HG02571 (cell line): Measurements from ENCODE around the gene TANC1.

Source experiments
- ATAC-seq: cut with Tn5 transposase; IDR thresholded peaks from one replicate; pipeline ENCODE4 v1.9.1; 2021; ENCODE audit warnings: mild to moderate bottlenecking, moderate library complexity; ENCODE audit not compliant: unreplicated experiment

Gene TANC1

DNA sequence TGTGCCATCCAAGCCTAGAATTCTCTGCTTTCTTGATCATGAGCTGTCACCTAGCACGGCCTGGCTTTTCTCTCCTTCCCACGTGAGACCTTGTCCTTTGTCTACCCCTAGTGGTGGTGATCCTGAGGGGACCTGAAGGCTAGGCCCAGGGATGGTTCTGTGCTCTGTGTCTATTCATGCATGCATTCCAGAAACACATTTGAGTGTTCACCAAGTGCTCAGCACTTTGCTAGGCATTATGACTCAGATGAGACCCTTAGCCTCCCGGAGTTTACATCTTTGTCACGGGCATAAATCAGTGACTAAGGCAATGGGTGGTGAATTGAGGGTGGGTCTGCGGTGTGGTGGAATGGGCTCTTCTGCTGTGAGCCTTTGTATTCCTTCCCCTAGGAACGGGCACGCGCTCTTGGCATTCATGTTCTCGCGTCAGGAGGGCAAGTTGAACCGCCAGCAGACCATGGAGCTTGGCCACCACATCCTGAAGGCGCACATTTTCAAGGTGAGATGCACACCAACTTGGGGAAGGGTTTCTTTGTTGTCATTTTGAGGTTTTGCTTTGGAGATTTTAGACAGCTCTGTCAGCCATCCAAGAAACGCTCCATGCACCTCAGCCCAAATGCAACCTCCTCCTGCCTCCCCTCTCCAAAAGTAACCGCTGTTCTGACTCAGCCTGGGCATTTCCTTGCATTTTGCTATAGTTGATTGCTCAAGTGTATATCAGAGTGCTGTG is 217.1 kb downstream of the TANC1 start:
- ATAC-seq = no peak

DNA sequence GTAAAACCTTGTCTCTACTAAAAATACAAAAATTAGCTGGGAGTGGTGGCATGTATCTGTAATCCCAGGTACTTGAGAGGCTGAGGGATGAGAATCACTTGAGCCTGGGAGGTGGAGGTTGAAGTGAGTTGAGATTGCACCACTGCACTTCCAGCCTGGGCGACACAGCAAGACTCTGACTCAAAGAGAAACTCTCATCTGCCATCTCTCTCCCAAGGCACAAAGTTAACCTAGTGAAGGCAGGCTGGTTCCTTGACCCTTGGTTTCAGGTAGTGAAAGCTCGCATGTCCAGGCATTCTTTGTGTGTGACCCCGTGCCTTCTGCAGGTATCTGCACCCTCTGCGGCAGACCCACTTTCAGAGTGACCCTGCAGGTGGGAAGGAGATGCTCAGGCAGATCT is 218.0 kb downstream of the TANC1 start:
- ATAC-seq = no peak

DNA sequence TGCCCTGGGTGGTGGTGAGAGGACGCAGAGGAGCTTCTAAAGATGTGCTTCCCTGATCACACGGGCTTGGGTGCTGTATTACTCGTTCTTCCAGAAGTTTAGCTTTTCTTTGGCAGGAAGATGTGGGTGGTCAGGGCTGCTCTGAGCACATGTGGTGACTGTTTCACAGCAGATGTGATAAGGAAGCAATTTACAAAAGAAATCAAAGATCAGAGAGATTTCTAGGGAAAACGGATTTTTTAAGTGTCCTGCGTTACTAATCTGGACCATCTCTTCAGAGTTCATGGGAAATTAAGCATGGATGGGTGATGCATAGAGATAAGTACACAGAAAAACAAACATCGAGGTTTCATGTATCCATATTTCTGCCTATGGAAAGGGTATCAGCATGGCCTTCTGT is 218.7 kb downstream of the TANC1 start:
- ATAC-seq = no peak

DNA sequence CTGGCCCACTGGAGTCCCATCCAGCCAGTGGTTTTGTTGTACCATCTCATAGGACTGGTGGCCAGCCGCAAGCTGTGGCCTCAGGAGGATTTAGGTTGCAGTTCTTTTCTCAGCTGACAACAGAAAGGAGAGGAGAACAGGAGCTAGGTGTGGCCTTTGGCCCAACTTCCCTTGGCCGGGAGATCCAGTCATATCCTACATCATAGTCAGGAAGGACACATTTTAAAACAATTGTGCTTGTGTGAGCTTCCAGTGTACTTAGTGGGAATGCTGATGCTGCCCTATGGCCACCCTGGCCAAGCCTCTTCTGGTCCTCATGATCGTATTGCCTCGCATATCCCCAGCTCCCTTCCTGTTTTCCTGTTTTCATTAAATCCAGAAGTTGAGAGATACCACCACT is 220.0 kb downstream of the TANC1 start:
- ATAC-seq = no peak

DNA sequence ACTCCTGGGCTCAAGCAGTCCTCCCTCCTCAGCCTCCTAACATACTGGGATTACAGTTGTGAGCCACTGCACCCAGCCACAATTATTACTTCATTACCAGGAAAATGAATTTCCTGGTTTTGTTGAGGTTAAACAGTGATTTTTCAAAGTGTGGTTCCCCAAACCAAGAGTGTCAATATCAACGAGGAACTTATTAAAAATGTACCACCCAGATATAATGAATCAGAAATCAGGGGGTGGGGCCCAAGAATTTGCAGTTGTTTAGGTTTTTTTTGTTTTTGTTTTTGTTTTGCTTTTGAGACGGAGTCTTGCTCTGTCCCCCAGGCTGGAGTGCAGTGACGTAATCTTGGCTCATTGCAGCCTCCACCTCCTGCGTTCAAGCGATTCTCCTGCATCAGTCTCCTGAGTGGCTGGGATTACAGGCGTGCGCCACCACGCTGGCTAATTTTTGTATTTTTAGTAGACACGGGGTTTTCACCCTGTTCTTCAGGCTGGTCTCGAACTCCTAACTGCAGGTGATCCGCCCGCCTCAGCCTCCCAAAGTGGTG is 224.0 kb downstream of the TANC1 start:
- ATAC-seq = no peak

DNA sequence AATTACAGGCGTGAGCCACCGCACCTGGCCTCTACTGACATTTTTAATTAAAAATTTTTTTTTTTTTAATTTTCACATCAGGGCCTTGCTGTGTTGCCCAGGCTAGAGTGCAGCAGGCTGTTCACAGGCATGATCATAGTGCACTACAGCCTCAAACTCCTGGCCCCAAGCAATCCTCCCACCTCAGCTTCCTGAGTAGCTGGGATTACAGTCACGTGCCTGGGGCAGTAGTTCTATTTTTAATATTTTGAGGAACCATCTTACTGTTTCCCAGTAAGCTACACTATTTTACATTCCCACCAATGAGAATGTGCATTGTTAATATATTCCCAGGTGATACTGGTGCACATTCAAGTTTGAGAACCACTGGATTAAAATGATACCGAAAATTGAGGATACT is 225.4 kb downstream of the TANC1 start:
- no peak for ATAC-seq

DNA sequence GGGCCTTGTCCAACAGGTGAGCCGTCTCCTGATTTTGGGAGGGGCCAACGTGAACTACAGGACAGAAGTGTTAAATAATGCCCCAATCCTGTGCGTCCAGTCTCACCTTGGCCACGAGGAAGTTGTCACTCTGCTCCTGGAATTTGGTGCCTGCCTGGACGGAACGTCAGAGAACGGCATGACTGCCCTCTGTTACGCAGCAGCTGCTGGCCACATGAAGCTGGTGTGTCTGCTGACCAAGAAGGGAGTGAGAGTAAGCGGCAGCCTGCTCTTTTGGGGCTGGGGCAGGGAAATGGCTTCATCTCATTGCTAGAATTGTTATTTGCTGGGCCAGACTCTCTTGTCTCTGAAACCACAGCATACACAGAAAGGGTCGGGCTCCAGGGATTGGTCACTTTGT is 225.8 kb downstream of the TANC1 start:
- ATAC-seq = no peak

DNA sequence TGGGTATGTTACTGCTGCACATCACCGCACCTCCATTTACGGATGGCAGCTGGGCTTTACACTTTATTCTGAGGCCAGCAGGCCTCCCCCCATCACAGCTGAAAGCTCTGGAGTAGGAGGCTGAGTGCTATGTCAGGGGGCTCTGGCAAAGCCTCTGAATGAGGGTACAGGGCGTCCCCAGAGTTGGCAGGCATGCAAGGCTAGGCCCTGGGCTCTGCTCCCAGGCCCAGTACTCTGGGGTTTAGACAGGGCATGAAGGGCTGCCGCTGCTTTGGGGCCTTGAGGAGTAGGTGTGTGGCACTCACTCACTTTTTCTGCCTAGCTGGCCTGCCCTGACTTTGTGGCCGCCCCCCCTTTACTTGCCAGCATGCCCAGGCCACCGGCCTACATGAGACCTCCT is 227.3 kb downstream of the TANC1 start:
- ATAC-seq = no peak

DNA sequence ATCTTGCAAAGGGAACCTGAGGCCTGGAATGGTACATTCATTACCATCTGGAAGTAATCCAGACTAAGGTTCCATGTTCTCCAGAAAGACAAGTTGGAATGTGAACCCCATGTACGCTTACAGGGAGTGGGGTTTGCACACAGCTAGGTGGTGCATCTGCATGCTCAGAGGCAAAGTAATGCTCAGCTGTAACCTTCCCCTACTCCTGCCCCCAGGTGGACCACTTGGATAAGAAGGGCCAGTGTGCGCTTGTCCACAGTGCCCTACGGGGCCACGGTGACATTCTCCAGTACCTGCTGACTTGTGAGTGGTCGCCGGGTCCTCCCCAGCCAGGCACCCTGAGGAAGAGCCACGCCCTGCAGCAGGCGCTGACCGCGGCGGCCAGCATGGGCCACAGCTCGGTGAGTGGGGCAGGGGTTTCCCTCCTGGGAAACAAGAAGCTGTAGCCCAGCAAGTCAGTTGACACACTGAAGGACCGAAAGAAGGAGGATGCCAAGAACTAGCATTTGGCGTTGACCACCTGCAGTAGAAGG is 228.0 kb downstream of the TANC1 start:
- ATAC-seq = no peak

DNA sequence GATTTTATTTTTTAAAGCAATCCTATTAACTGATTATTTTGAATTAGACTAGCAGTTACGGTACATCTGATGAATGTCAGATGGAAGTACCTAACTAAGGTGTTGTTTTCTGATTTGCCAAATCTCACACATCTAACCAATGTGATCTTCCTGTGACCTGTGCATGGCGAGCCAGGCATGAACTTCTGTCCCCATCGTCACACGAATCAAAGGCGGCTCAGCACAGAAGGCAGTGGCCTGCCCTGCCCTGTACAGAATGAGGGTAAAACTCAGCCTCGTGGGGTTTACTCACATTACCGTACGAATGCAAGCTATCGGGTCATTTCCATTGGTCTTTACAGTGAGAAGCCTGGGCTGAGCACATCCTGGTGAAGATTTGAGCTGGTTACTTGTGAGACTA is 230.8 kb downstream of the TANC1 start:
- ATAC-seq = no peak

DNA sequence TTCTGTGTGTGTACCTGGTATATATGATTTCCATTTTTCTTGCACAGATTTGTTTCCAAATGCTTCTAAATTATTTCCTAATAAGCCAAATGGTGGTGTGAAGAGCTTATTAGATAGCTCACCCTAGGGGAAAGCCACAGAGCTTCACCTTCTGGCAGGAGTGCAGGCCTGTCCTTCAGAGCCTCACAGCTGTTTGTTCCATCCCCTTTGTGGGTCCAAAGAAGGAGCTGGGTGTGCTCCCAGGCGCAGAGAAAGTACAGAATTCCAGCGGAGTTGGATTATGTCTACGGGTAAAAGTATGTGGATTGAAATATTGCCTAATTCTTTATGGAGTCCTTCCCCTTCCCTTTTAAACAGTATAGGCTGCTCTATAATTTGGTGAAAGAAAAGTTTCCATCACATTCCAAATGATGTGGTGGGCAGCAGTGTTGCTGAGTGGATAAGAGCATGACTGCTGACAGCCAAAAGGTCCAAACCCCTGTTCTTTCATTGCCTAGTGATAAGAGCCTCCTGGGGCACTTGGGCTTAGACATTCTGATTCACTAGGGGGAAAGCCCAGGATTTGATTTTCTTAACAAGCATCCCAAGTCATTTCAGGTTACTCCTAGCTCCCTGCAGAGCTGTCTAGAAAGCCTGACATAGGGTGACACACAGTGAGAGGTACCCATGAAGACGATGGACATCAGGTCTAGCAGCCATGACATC is 231.5 kb downstream of the TANC1 start:
- ATAC-seq = no peak

DNA sequence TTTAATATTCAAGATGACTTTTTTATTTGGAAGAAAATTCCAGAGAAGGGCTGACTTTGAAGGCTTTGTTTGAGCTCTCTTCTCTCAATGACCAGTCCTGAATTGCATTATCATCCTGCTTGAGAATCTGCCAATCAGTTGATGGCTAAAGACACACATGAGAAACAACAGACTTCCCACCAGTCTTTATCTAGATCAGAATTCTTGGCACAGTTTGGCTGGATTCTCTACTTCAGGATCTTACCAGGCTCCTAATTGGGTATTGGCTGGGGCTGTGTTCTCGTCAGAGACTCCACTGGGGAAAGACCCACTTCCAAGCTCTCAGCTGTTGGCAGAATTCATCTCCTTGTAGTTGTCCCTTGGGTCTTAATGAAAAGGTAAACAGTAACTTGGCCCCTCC is 232.1 kb downstream of the TANC1 start:
- no peak for ATAC-seq

DNA sequence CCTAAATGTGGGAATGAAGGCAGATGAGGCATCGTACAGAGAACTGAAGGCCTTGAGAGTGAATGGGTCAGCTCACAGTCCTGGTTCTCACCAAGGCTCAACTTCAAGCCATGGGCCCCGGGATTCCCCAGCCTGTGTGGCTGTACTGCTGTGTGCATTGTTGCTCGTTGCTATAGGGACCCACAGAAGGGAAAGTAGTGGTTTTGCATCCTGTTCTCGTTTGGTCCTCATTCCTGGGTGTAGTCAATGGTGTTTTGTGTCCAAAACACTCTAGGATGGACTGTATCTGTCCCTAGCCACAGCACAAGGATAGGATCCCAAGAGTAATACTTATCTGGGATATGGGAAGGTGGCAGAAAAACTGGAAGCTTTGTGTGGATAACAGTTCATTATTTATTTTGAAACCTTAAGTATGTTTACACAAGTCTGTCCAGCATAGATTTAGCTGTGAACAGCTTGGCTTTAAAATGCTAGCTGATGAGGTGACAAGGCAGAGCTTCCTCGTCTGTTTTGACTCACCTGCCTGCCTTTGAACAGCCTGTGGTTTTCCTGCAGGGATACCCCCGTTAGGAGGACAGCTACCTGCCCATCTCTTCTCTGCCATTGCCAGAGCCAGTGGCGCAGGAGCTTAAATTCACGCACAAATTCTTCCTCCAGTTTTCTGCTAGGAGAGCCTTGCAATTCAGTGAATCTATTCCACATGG is 233.1 kb downstream of the TANC1 start:
- peak; percentile 98 for ATAC-seq

DNA sequence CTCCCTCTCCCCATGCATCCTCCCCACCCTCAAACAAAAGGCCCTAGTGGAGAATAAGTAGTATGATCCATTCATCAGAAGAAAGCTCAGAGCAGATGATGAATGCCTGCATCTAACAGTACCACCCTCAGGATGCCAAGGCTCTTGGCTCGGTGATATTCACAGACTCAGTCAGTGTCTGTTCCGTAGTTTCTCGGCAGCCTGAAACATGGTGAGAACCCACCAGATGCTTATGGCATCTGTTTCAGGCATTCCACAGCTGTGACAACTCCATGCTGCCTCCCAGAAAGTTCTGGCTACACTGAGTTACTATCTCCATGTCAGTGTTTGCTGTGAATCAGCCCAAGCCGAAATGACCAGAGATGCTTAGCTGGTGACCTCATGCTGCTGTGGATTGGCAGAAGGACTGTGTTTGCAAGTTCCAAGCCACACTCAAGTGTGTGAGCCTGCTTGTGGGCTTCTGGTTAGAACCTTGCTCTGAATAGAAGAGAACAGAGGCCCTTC is 234.2 kb downstream of the TANC1 start:
- no peak for ATAC-seq

DNA sequence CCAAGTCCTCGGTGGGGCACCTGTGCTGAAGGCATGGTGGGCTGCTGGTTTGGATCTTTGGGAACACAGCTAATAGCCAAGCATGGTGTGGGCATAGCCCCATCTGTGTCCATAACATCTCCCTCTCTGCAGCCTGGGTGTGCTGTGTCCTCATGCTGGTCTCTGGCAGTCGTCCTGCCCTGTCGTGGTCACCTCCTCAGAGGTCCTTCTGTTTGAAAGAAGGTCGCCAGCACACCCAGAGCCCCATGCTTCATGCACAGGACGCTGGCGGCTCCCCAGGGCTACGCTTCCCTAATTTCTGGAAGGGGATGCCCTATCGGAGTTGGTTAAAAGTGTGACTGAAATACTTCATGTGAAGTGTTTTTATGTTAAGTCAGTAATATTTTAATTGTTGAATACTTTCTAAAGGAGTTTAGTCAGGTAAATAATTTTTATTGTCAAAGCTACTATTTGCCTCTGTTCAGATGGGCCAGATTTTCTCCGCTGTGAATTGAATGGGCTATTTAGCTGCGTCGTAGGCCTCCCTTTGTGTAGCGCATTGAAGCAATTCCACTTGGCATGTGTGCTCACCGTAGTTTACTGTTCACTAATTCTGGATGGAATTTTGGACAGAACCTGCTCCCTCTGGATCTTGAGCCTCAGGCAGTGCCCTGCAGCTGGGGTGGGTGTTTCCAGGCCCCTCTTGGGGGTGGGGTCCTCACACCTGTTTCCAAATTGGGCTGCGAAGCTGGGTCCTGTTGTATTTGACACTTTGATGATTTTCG is 236.1 kb downstream of the TANC1 start:
- no peak for ATAC-seq

DNA sequence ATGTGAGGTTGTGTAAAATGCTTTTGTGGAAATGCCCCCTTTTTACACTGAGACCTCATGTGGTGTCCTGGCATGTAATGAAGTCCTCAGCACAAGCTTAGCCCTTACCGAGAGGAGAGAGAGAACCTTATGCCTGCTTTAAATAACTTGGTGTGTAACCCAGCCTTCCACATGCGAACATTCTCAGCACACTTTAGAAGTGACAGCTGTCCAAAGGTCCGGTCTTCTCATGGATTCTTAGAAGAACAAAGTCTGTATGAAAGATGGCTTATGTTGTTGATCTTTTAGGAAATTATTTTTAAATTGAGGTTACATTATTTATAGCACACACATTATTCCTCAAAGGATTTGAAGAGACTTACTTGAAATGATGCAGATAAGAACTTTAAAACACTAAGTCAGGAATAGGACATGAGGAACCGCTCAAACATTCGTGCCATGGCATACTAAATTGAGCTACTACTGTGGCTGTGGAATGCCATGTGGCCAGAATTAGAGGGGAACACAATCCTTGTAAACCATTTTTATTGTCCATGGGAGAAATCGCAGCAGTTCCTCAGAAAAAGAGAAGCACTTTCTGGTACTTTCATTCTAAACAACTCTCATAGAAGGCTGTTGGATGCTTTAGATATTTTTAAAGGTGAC is 238.4 kb downstream of the TANC1 start:
- no peak for ATAC-seq

DNA sequence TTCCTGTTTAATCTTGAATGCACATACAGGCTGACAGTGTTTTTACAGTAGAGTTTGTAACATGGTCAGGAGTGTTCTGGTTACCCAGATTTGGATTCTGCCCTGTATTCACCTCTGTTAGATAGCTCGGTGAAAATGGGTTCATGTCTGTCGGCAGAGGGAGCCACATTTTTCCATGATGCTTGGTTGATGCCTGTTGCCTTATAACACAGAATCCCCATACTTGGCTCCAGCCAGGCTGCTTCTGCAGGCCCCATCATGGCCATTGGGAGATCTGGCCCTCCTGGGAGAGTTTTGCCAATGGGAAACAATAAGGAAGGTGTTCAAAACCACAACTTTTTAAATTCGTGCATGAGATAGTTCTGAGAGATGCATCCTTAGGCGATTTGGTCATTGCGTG is 240.0 kb downstream of the TANC1 start:
- no peak for ATAC-seq

DNA sequence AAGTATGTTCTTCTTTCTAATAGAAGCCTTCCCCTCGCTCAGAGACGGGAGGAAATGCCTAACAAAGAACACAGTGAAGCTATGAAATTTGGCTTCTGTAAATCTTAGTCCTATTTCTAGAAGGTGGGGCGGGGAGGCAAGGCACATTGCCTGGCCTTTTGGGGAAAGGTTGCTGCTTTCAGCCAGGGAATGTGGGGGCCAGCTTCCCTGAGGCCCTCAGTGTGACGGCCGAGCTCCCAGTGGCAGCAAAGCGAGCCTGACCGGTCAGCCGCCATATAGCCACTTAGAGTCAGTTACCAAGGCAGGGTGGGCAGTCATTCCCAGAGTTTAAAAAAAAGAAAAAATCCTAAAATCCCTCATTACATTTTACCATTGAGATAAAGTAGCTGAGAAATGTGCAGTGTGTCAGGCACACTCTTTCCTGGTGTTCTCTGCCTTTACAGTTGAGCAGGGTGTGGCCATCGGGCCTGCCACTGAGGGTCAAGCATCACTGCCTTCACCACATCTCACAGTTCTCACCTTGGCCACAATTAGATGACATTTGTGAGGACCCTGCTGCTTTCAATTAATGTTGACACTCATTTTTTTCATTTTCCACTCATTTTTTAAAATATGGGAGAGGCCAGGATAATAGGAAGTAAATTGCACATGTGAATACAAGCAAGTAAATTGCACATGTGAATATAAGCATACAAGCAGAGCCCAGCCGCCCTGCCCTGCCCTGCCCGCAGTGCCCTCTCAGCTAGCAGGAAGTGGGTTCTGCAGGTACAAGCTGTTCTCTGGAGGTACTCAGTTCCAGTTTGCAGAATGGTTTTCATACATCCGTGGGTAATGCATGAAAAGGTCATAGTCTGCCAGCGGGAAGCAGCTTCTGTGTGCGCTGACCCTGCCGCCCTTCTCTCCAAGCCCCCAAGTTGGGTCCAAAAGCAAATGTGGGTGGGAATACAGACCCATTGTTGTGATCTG is 241.2 kb downstream of the TANC1 start:
- ATAC-seq = no peak
